Activated B cell treated with CpG ODN at 0.5 μM for 24 hours (primary cell): ENCODE results near the gene SIGLEC1. TPM values are rescaled to one million over a fixed set of nuclear protein-coding genes. Genes with fewer than 3 reads are reported as not detected.

ENCODE experiments used
- ATAC-seq: fragments of 200-7000 bp; cut with Tn5 transposase; one replicate; pipeline ENCODE4 v1.10.0; 2021; ENCODE audit warnings: low read depth, mild to moderate bottlenecking, moderate library complexity
- CTCF ChIA-PET: fragments of 350-600 bp; sonication (Branson Sonifier 250); formaldehyde crosslinking; loops from one replicate; lab custom pipeline; 2021; ENCODE audit warnings: antibody characterized with exemption; lab: Charles Lee
- POLR2A ChIA-PET: fragments of 350-600 bp; sonication (Branson Sonifier 250); formaldehyde crosslinking; loops from one replicate; lab custom pipeline; 2021; ENCODE audit warnings: antibody characterized with exemption; lab: Charles Lee
- DNase-seq: peaks from one replicate; pipeline ENCODE4 v3.0.0; 2022
- H3K27ac Mint-ChIP-seq: one replicate; pipeline ENCODE4 v1.8.0; 2020; ENCODE audit warnings: mixed read lengths
- H3K27me3 Mint-ChIP-seq: one replicate; pipeline ENCODE4 v1.8.0; 2021; ENCODE audit warnings: mixed read lengths
- H3K36me3 Mint-ChIP-seq: one replicate; pipeline ENCODE4 v1.8.0; 2021; ENCODE audit warnings: low read depth, mixed read lengths
- H3K4me1 Mint-ChIP-seq: one replicate; pipeline ENCODE4 v1.8.0; 2021; ENCODE audit warnings: mixed read lengths
- H3K4me3 Mint-ChIP-seq: one replicate; pipeline ENCODE4 v1.8.0; 2020; ENCODE audit warnings: mild to moderate bottlenecking, mixed read lengths
- H3K9me3 Mint-ChIP-seq: one replicate; pipeline ENCODE4 v1.8.0; 2020; ENCODE audit warnings: mixed read lengths
- CTCF ChIP-seq: fragments of 200-600 bp; IDR thresholded peaks from one replicate; pipeline ENCODE4 v1.8.0; 2022; ENCODE audit warnings: antibody characterized with exemption, mild to moderate bottlenecking
- intact Hi-C: fragments of 100-400 bp; cut with micrococcal nuclease; formaldehyde crosslinking; loops from one replicate; pipeline ENCODE4 v1.15.1; 2024
- total RNA-seq: library from RNA; stranded (reverse); gene quantifications from 2 replicates; pipeline ENCODE4 v1.2.3, GENCODE V29; 2022

Gene SIGLEC1
- total RNA-seq, 1 donor from 2014 or later, result not detected

- TF ChIP-seq CTCF, result no peak
- Mint-ChIP-seq H3K4me1 (no peaks in the 10 kb centered on the region), H3K27me3 (no peaks in the 10 kb centered on the region), H3K4me3 (no peak overlapping the region), H3K9me3 (no peaks in the 10 kb centered on the region), H3K27ac (no peak overlapping the region), H3K36me3 (no peaks in the 10 kb centered on the region)
- intact Hi-C loops, result no loop called here
- ChIA-PET POLR2A (no interaction called here), CTCF (no interaction called here)
- no peak for ATAC-seq
- no peak for DNase-seq
Measured at GRCh38 chr20:3692706-3693294, 19.6 kb downstream of the SIGLEC1 start.

- DNase-seq (no peak), ATAC-seq (no peak)
- Mint-ChIP-seq H3K36me3 (no peaks in the 10 kb centered on the region), H3K4me1 (no peaks in the 10 kb centered on the region), H3K4me3 (no peak overlapping the region), H3K27ac (no peak overlapping the region), H3K9me3 (no peaks in the 10 kb centered on the region), H3K27me3 (no peaks in the 10 kb centered on the region)
- intact Hi-C loops, result no loop called here
- CTCF ChIA-PET, result no interaction called here
- TF ChIP-seq CTCF, result no peak
- POLR2A ChIA-PET, result no interaction called here
Measured at GRCh38 chr20:3691897-3692296, 20.5 kb downstream of the SIGLEC1 start.

- H3K27ac Mint-ChIP-seq, result no peak overlapping the region
- peaks cover 4% of the 10 kb centered on the region for H3K27me3 Mint-ChIP-seq
- no peaks in the 10 kb centered on the region for H3K36me3 Mint-ChIP-seq
- CTCF ChIA-PET, result no interaction called here
- no peak for DNase-seq
- no peaks in the 10 kb centered on the region for H3K9me3 Mint-ChIP-seq
- no peak for ATAC-seq
- H3K4me3 Mint-ChIP-seq, result no peak overlapping the region
- no peaks in the 10 kb centered on the region for H3K4me1 Mint-ChIP-seq
- POLR2A ChIA-PET, result no interaction called here
- intact Hi-C loops, result no loop called here
- no peak for TF ChIP-seq CTCF
Measured at GRCh38 chr20:3691306-3691705, 21.1 kb downstream of the SIGLEC1 start.

GRCh38 chr20:3690413-3690812 is 22.0 kb downstream of the SIGLEC1 start:
- intact Hi-C loops, result no loop called here
- Mint-ChIP-seq H3K27me3 (peaks cover 8% of the 10 kb centered on the region), H3K4me3 (no peak overlapping the region), H3K27ac (no peak overlapping the region), H3K36me3 (no peaks in the 10 kb centered on the region), H3K4me1 (no peaks in the 10 kb centered on the region), H3K9me3 (no peaks in the 10 kb centered on the region)
- POLR2A ChIA-PET, result no interaction called here
- CTCF ChIA-PET, result no interaction called here
- DNase-seq, result no peak
- no peak for ATAC-seq
- TF ChIP-seq CTCF, result no peak

GRCh38 chr20:3689978-3690377 is 22.4 kb downstream of the SIGLEC1 start:
- H3K4me3 Mint-ChIP-seq, result no peak overlapping the region
- no peak overlapping the region for H3K27ac Mint-ChIP-seq
- no peaks in the 10 kb centered on the region for H3K4me1 Mint-ChIP-seq
- no peak for DNase-seq
- no peak for TF ChIP-seq CTCF
- intact Hi-C loops, result no loop called here
- H3K27me3 Mint-ChIP-seq, result peaks cover 10% of the 10 kb centered on the region
- CTCF ChIA-PET, result no interaction called here
- H3K9me3 Mint-ChIP-seq, result no peaks in the 10 kb centered on the region
- ATAC-seq, result no peak
- H3K36me3 Mint-ChIP-seq, result no peaks in the 10 kb centered on the region
- POLR2A ChIA-PET, result no interaction called here
